ENCODE data around the gene SIRT4.

The SIRT4 gene

GRCh38 chr12:120342175-120343038 lies 40.3 kb downstream of the SIRT4 start:
- no peak for DNase-seq

- no peak for DNase-seq
Measured at GRCh38 chr12:120343039-120343537, 41.0 kb downstream of the SIRT4 start.

GRCh38 chr12:120343692-120344091 lies 41.6 kb downstream of the SIRT4 start:
- DNase-seq, result no peak

GRCh38 chr12:120346031-120346430 lies 43.9 kb downstream of the SIRT4 start:
- DNase-seq, result no peak

- DNase-seq, result no peak
Measured at GRCh38 chr12:120346681-120347080, 44.6 kb downstream of the SIRT4 start.

- DNase-seq, result no peak
Measured at GRCh38 chr12:120347766-120348165, 45.6 kb downstream of the SIRT4 start.

GRCh38 chr12:120350576-120351350 lies 48.6 kb downstream of the SIRT4 start:
- no peak for DNase-seq

- DNase-seq, result no peak
Measured at GRCh38 chr12:120352117-120352516, 50.0 kb downstream of the SIRT4 start.

- no peak for DNase-seq
Measured at GRCh38 chr12:120353136-120353535, 51.0 kb downstream of the SIRT4 start.

- DNase-seq, result no peak
Measured at GRCh38 chr12:120353556-120354317, 51.6 kb downstream of the SIRT4 start.

GRCh38 chr12:120356567-120357030 lies 54.5 kb downstream of the SIRT4 start:
- DNase-seq, result peak; percentile 56 to 67

GRCh38 chr12:120357104-120357503 lies 55.0 kb downstream of the SIRT4 start:
- no peak for DNase-seq

- no peak for DNase-seq
Measured at GRCh38 chr12:120358412-120359100, 56.4 kb downstream of the SIRT4 start.

GRCh38 chr12:120359128-120359527 lies 57.0 kb downstream of the SIRT4 start:
- no peak for DNase-seq

- no peak for DNase-seq
Measured at GRCh38 chr12:120361506-120362208, 59.5 kb downstream of the SIRT4 start.
